T-helper 17 cell (primary cell): Measurements from ENCODE around the gene ACTA2. TPM values are rescaled to one million over a fixed set of nuclear protein-coding genes. Genes with fewer than 3 reads are reported as not detected.

Experiments used
- total RNA-seq, 4 donors: library from RNA in 2 of 4; stranded (reverse) in 2 of 4; gene quantifications; one replicate each; pipeline ENCODE4 v1.2.3 and lab custom pipeline; 2022 to 2026

Gene ACTA2
- total RNA-seq, 2 donors from 2014 or later, result 3.8 to 4.6 TPM

Other genes with a start within 250 kb of the ACTA2 start
- gene LIPK, start 246.5 kb downstream of the ACTA2 start, total RNA-seq, result not detected
- under 1 TPM in 1 of 2 donors, not detected in 1; 0.80 TPM for gene LIPN, start 192.8 kb downstream of the ACTA2 start, total RNA-seq
- gene LIPM, start 150.0 kb downstream of the ACTA2 start, total RNA-seq, result not detected
- not detected for gene ANKRD22, start 100.9 kb downstream of the ACTA2 start, total RNA-seq
- 10 to 100 TPM; 20.7 to 32.3 TPM for gene STAMBPL1, start 72.5 kb downstream of the ACTA2 start, total RNA-seq
- 10 to 100 TPM; 80.0 to 82.8 TPM for gene FAS, start 38.0 kb upstream of the ACTA2 start, total RNA-seq